Keratinocyte (primary cell): ENCODE data around the gene INPP5E. TPM values are rescaled to one million over a fixed set of nuclear protein-coding genes. Genes with fewer than 3 reads are reported as not detected.

ENCODE experiments used
- DNase-seq: peaks from one replicate; pipeline ENCODE4 v3.0.0-alpha.2; 2011; ENCODE audit warnings: low read depth, missing footprints, low spot score
- FAIRE-seq: peaks from 2 replicates; lab custom pipeline; 2011; peaks lifted over from hg19 to GRCh38; lab: Jason Lieb, UNC
- H2AFZ ChIP-seq: 2 replicates; pipeline ENCODE4 v1.6.0; 2012; ENCODE audit warnings: low read length, control low read depth, inconsistent platforms; ENCODE audit not compliant: control insufficient read depth
- H3K27ac ChIP-seq: 2 replicates; pipeline ENCODE4 v1.5.1; 2011; ENCODE audit warnings: low read length; ENCODE audit not compliant: control insufficient read depth, insufficient read depth
- H3K27me3 ChIP-seq: 3 replicates; pipeline ENCODE4 v1.6.0; 2011; ENCODE audit warnings: low read length; ENCODE audit not compliant: control insufficient read depth, insufficient read depth; ENCODE audit errors: extremely low read depth
- H3K36me3 ChIP-seq, 2 experiments: 2 replicates in 1 of 2; 3 replicates in 1 of 2; pipeline ENCODE4 v1.5.1; 2011; ENCODE audit warnings: low read length in 2 of 2, mild to moderate bottlenecking in 1 of 2; ENCODE audit not compliant: control insufficient read depth in 2 of 2, insufficient read depth in 2 of 2; ENCODE audit errors: extremely low read depth in 1 of 2
- H3K4me1 ChIP-seq: 3 replicates; pipeline ENCODE4 v1.5.1; 2011; ENCODE audit warnings: low read length; ENCODE audit not compliant: control insufficient read depth, insufficient read depth; ENCODE audit errors: extremely low read depth
- H3K4me2 ChIP-seq: 3 replicates; pipeline ENCODE4 v1.6.0; 2011; ENCODE audit warnings: low read depth, low read length; ENCODE audit not compliant: control insufficient read depth, insufficient read depth; ENCODE audit errors: extremely low read depth
- H3K4me3 ChIP-seq, 3 experiments: fragments of 200-600 bp in 1 of 3; sonication (generic) in 1 of 3; 2 replicates in 2 of 3; 3 replicates in 1 of 3; pipeline ENCODE4 v1.5.1; 2011 to 2016; ENCODE audit warnings: low read length in 3 of 3, mild to moderate bottlenecking in 3 of 3, control low read depth in 2 of 3, inconsistent platforms in 1 of 3, low read depth in 1 of 3, mixed read lengths in 1 of 3, mixed run types in 1 of 3, moderate library complexity in 1 of 3; ENCODE audit not compliant: control insufficient read depth in 2 of 3, insufficient read depth in 2 of 3; ENCODE audit errors: extremely low read depth in 1 of 3
- H3K79me2 ChIP-seq: 2 replicates; pipeline ENCODE4 v1.6.0; 2012; ENCODE audit warnings: low read length; ENCODE audit not compliant: control insufficient read depth, insufficient read depth
- H3K9ac ChIP-seq: 3 replicates; pipeline ENCODE4 v1.6.0; 2011; ENCODE audit warnings: low read length; ENCODE audit not compliant: control insufficient read depth, insufficient read depth; ENCODE audit errors: extremely low read depth
- H3K9me1 ChIP-seq: 3 replicates; pipeline ENCODE4 v1.6.0; 2011; ENCODE audit warnings: low read length; ENCODE audit not compliant: control insufficient read depth, insufficient read depth; ENCODE audit errors: extremely low read depth
- H3K9me3 ChIP-seq: 2 replicates; pipeline ENCODE4 v1.5.1; 2012; ENCODE audit warnings: low read depth, low read length; ENCODE audit not compliant: control insufficient read depth
- H4K20me1 ChIP-seq: 3 replicates; pipeline ENCODE4 v1.6.0; 2011; ENCODE audit warnings: low read length; ENCODE audit not compliant: control insufficient read depth, insufficient read depth; ENCODE audit errors: extremely low read depth
- CTCF ChIP-seq, 3 experiments: IDR thresholded peaks in 1 of 3; conservative IDR thresholded peaks in 1 of 3; optimal IDR thresholded peaks in 1 of 3; 2 replicates in 2 of 3; 3 replicates in 1 of 3; pipeline versions ENCODE3 to v1.5.1; 2011; ENCODE audit warnings: low read length in 3 of 3, mild to moderate bottlenecking in 3 of 3, moderate library complexity in 2 of 3, control low read depth in 1 of 3, inconsistent platforms in 1 of 3; ENCODE audit not compliant: insufficient read depth in 2 of 3; ENCODE audit errors: extremely low read depth in 1 of 3
- EZH2 ChIP-seq: IDR thresholded peaks from one replicate; pipeline ENCODE4 v1.6.1; 2012; ENCODE audit warnings: inconsistent platforms, mild to moderate bottlenecking, low read length, moderate library complexity
- dilution Hi-C: fragments of 300-500 bp; cut with MboI; formaldehyde crosslinking; loops from one replicate; pipeline ENCODE4 v1.7.0; 2020; ENCODE audit warnings: low sequenced_read_pairs; ENCODE audit not compliant: extremely low pct_ligation_motif_present
- polyA plus RNA-seq, 5 experiments: library from polyadenylated mRNA; depleted of rRNA in 3 of 5; stranded (reverse) in 3 of 5; stranded (forward) in 1 of 5; unstranded in 1 of 5; fragments of >200 nt; gene quantifications; 1 replicate in 1 of 5; 2 replicates in 3 of 5; 3 replicates in 1 of 5; pipeline versions ENCODE4 v1.2.1 to v1.2.3, GENCODE V29; 2011 to 2012; ENCODE audit warnings: missing spikeins in 2 of 5, low read depth in 1 of 5, low replicate concordance in 1 of 5

INPP5E gene
- polyA plus RNA-seq, 1 donor (not counting 4 experiments of a cell fraction or from before 2014, with no cell fraction given): 4.4 TPM

GRCh38 chr9:136379401-136379800 lies 60.2 kb downstream of the INPP5E start:
- no peak for TF ChIP-seq EZH2
- TF ChIP-seq CTCF (optimal IDR thresholded peaks at IDR 0.05 in 1 of 3, IDR thresholded peaks at IDR 0.05 in 1 of 3, conservative IDR thresholded peaks at IDR 0.05 in 1 of 3; ENCODE audit: extremely low read depth in 1 of 3, insufficient read depth in 2 of 3, low read length in 3 of 3): no peak
- Histone ChIP-seq H3K9ac (no peak overlapping the region), H4K20me1 (peaks cover 2% of the 10 kb centered on the region), H3K9me3 (no peaks in the 10 kb centered on the region), H2AFZ (no peak overlapping the region), H3K4me2 (no peak overlapping the region), H3K27me3 (no peaks in the 10 kb centered on the region), H3K4me3 (no peak overlapping the region), H3K4me1 (no peaks in the 10 kb centered on the region), H3K36me3 (peaks cover 25 to 45% of the 10 kb centered on the region in 2 experiments), H3K27ac (no peak overlapping the region), H3K9me1 (no peaks in the 10 kb centered on the region), H3K79me2 (no peaks in the 10 kb centered on the region)
- FAIRE-seq (no peak), DNase-seq (no peak)
- dilution Hi-C loops: no loop called here

- H3K79me2 ChIP-seq: no peaks in the 10 kb centered on the region
- H3K9me3 ChIP-seq: no peaks in the 10 kb centered on the region
- H4K20me1 ChIP-seq: peaks cover 2% of the 10 kb centered on the region
- H3K36me3 ChIP-seq: peaks cover 20 to 41% of the 10 kb centered on the region in 2 experiments
- TF ChIP-seq EZH2 (no peak), CTCF (optimal IDR thresholded peaks at IDR 0.05 in 1 of 3, IDR thresholded peaks at IDR 0.05 in 1 of 3, conservative IDR thresholded peaks at IDR 0.05 in 1 of 3; ENCODE audit: extremely low read depth in 1 of 3, insufficient read depth in 2 of 3, low read length in 3 of 3) (no peak)
- H3K27ac ChIP-seq: no peak overlapping the region
- H3K9me1 ChIP-seq: no peaks in the 10 kb centered on the region
- no peaks in the 10 kb centered on the region for H3K27me3 ChIP-seq
- no peak for DNase-seq
- H3K4me3 ChIP-seq: no peak overlapping the region
- H2AFZ ChIP-seq: no peak overlapping the region
- FAIRE-seq: no peak
- H3K9ac ChIP-seq: no peak overlapping the region
- dilution Hi-C loops: no loop called here
- H3K4me2 ChIP-seq: no peak overlapping the region
- H3K4me1 ChIP-seq: no peaks in the 10 kb centered on the region
Observed at GRCh38 chr9:136379003-136379287, 60.7 kb downstream of the INPP5E start.

Other genes starting within 250 kb of the INPP5E start
- not detected in 3 replicates for gene LHX3, start 234.7 kb downstream of the INPP5E start, polyA plus RNA-seq
- 6.9 to 11.9 TPM (median 10.9 TPM) in 3 replicates for gene QSOX2, start 194.0 kb downstream of the INPP5E start, polyA plus RNA-seq
- 0.03 to 0.04 TPM in 2 of 3 replicates, not detected in the other for gene CCDC187, start 135.8 kb downstream of the INPP5E start, polyA plus RNA-seq
- gene GPSM1, start 112.3 kb downstream of the INPP5E start, polyA plus RNA-seq: 2.5 to 8.1 TPM (median 3.3 TPM) in 3 replicates
- gene DNLZ, start 76.1 kb downstream of the INPP5E start, polyA plus RNA-seq: 6.1 to 7.8 TPM (median 6.7 TPM) in 3 replicates
- gene CARD9, start 66.2 kb downstream of the INPP5E start, polyA plus RNA-seq: 0.05 to 0.21 TPM (median 0.07 TPM) in 3 replicates
- 3.6 to 4.5 TPM (median 3.6 TPM) in 3 replicates for gene SNAPC4, start 39.7 kb downstream of the INPP5E start, polyA plus RNA-seq
- 36.8 to 50.8 TPM (median 46.5 TPM) in 3 replicates for gene ENTR1, start 29.2 kb downstream of the INPP5E start, polyA plus RNA-seq
- 71.3 to 86.1 TPM (median 85.9 TPM) in 3 replicates for gene PMPCA, start 29.2 kb downstream of the INPP5E start, polyA plus RNA-seq
- 12.2 to 33.1 TPM (median 15.8 TPM) in 3 replicates for gene SEC16A, start 43.2 kb upstream of the INPP5E start, polyA plus RNA-seq
- 6.1 to 10.6 TPM (median 9.2 TPM) in 3 replicates for gene NOTCH1, start 106.2 kb upstream of the INPP5E start, polyA plus RNA-seq
- gene EGFL7, start 223.1 kb upstream of the INPP5E start, polyA plus RNA-seq: 4.2 to 10.5 TPM (median 6.2 TPM) in 3 replicates
- gene AGPAT2, start 247.6 kb upstream of the INPP5E start, polyA plus RNA-seq: 26.5 to 35.5 TPM (median 34.7 TPM) in 3 replicates